ENCODE measurements around the gene SF3A2.

The SF3A2 gene

DNA sequence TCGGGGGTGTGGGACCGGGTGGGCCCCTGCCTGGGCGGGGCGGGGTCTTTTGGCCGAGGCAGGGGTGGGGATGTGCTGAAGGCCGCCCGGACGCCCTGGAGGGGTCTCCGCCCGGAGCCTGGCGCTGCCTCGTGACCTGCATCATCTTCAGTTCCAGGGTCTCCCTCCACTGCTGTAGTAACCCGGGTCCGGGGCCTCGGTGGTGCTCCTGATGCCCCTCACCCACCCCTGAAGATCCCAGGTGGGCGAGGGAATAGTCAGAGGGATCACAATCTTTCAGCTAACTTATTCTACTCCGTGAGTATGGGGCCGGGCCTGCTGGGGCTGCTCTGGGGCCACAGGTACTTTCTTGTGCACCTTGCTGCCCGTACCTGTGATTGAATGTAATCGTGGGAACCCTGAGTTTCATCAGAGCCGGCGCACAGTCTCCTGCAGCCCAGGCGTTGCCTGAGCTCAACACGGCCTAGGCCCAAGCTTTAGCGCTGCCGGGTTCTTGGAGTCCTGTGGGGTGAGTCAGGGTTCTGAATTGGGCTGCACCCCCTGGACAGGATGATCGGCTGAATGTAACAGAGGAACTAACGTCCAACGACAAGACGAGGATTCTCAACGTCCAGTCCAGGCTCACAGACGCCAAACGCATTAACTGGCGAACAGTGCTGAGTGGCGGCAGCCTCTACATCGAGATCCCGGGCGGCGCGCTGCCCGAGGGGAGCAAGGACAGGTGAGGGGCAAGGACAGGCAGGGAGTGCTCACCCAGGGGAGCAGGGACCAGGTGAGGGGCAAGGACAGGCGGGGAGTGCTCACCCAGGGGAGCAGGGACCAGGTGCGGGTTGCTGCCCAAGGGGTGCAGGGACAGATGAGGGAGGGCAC lies 34.8 kb downstream of the SF3A2 start:
- peak overlapping the region; percentile 97 for H3K4me3 ChIP-seq (replicated peaks; ENCODE audit: low read depth, low read length)
- TF ChIP-seq, protein P1, sequence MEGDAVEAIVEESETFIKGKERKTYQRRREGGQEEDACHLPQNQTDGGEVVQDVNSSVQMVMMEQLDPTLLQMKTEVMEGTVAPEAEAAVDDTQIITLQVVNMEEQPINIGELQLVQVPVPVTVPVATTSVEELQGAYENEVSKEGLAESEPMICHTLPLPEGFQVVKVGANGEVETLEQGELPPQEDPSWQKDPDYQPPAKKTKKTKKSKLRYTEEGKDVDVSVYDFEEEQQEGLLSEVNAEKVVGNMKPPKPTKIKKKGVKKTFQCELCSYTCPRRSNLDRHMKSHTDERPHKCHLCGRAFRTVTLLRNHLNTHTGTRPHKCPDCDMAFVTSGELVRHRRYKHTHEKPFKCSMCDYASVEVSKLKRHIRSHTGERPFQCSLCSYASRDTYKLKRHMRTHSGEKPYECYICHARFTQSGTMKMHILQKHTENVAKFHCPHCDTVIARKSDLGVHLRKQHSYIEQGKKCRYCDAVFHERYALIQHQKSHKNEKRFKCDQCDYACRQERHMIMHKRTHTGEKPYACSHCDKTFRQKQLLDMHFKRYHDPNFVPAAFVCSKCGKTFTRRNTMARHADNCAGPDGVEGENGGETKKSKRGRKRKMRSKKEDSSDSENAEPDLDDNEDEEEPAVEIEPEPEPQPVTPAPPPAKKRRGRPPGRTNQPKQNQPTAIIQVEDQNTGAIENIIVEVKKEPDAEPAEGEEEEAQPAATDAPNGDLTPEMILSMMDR (IDR thresholded peaks at IDR 0.05; ENCODE audit: low read length, missing control alignments) = no peak
- DNase-seq (ENCODE audit: low read depth) = peak; percentile 76

DNA sequence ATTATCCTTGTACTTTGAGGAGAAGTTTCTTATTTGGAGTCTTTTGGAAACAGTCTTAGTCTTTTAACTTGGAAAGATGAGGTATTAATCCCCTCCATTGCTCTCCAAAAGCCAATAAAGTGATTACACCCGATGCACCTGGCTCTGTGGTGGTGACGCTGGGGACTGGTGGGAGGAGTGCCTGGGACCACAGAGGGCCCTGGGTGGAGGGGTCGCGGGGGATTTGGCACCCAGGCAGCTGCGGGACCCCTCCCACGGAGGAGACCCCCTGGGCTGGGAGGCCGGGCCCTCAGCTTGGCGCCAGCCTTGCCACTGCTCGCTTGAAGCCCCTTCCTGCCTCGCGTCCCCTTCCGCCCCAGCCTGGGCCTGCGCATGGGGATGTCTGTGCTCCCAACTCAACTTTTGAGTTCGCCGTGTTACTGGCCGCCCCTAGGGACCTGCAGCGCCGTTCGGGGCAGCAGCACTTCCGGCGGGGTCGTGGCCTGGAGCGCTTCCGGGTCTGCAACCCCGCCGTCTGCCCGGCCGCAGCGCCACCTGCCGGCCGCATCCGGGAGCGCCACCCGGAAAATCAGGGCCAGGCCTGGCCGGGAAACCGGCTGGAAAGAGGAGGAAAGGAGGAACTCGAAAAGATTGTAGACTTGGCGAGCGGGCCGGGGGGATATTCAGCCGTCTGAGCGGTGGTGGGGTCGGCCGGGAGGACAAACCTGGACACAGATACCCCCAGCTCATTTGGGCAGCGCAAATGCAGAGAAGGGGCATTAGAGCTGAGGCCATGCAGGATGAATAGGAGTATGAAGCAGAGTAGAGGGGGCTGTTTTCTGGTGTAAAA lies 36.9 kb downstream of the SF3A2 start:
- TF ChIP-seq, protein P1 (IDR thresholded peaks at IDR 0.05; ENCODE audit: low read length, missing control alignments) = peak; percentile 57
- peak overlapping the region; percentile 33 for H3K4me3 ChIP-seq (replicated peaks; ENCODE audit: low read depth, low read length)
- peak; percentile 65 for DNase-seq (ENCODE audit: low read depth)

DNA sequence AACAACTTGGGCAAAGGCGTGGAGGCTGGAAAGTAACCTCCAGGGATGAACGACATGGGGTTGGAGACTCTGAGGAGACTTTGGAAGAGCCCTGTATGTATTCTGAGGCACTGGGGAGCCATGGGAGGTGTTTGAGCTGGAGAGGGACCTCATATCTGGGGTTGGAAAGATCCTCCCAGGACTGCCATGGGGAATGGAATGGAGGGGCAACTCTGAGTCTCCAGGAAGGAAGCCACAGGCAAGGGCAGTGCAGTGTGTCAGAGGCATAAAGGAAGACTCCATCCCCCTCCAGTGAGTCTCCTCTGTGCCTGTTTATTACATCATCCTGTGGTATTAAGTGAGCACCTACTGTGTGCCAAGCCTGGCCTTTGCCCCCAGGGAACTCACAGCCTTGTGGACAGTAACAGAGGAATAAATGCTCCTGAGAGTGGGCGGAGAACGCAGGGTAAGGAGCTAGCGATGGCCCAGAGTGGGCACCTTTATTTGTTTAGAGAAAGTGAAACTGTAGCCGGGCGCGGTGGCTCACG lies 37.6 kb downstream of the SF3A2 start:
- TF ChIP-seq, protein P1 (IDR thresholded peaks at IDR 0.05; ENCODE audit: low read length, missing control alignments) = no peak
- no peak for DNase-seq (ENCODE audit: low read depth)
- no peak overlapping the region for H3K4me3 ChIP-seq (replicated peaks; ENCODE audit: low read depth, low read length)

DNA sequence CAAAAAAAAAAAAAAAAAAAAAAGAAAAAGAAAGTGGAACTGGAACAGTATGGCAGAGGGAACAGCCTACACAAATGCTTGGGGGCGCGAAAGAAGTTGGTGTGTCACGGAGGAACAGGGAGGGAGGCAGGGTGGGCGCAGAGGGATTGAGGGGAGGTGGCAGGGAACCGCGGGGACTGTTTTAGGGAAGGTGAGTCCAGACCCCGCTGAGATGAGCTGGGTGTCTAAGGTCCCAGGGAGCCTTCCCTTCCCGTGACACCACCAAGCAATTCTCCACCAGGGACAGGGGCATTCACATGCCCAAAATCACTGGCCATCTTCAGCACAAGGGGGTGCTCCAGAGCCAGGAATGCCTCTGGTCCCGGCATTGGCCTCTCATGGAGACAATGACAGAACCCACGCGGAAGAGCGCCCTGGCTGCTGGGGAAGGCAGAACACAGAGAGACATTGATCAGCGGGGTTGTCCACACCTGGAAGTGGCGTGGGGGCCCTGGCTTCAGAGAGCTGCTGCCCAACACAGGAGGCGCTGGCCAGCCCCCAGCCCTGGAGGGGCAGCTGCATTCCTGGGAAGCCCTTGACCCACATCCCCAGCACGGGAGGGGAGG lies 38.4 kb downstream of the SF3A2 start:
- H3K4me3 ChIP-seq (replicated peaks; ENCODE audit: low read depth, low read length) = no peak overlapping the region
- TF ChIP-seq, protein P1 (IDR thresholded peaks at IDR 0.05; ENCODE audit: low read length, missing control alignments) = peak; percentile 65
- DNase-seq (ENCODE audit: low read depth) = peak; percentile 76

DNA sequence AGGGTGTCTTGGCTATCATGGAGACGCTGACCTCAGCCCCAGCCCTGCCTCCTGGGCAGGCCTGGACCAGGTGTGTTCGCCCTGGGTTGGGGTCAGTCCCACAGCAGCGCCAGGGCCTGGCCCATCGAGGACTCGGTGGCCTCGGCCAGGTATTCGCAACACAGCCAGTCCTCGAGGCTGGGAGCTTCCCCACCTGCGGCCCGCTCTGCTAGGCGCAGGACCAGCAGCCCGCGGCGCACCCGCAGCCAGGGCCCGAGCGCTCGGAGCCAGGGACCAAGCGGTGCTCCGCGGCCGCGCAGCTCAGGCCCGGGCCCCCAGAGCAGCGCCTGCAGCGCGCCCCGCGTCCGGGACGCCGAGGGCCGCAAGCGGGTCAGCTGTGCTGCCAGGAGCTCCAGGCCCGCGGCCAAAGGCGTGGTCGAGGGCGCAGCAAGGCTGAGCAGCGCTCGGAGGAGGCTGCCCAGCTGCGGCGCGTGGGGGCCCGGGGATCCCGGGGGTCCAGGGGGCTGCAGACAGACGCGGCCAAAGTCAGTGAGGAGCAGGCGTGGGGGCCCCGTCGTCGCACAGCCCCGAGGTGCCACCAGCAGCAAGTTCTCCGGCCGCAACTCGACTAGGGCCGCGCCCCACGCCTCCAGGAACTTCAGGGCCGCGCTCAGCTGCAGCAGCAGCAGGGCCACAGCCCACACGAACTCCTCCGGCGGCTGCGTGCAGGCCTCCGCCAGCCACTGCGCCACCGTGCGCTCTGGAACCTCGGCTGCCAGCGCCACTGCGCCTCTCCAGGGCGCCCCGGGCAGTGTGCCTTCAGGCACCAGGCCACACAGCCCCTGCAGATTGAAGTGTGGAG lies 39.2 kb downstream of the SF3A2 start:
- TF ChIP-seq, protein P1 (IDR thresholded peaks at IDR 0.05; ENCODE audit: low read length, missing control alignments) = no peak
- DNase-seq (ENCODE audit: low read depth) = no peak
- no peak overlapping the region for H3K4me3 ChIP-seq (replicated peaks; ENCODE audit: low read depth, low read length)

DNA sequence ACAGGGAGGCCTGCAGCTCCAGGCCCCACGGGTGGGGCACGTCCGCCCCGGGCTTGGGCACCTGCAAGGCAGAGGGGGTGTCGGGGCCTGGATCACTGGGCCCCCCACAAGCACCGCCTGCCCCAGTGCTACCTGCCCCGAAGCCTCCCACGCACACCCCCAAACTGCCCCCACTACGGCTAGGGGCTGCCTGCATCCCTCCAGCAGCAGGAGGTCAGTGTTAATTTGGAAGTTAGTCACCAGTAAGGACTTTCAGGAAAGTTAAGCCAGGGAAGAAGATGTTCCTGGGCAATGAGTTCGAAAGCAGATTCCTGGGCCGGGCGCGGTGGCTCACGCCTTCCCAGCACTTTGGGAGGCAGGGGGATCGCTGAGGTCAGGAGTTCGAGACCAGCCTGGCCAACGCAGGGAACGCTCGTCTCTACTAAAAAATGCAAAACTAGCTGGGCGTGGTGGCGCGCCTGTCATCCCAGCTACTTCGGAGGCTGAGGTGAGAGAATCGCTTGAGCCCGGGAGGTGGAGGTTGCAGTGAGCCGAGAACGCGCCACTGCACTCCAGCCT lies 39.9 kb downstream of the SF3A2 start:
- TF ChIP-seq, protein P1 (IDR thresholded peaks at IDR 0.05; ENCODE audit: low read length, missing control alignments) = no peak
- no peak for DNase-seq (ENCODE audit: low read depth)
- H3K4me3 ChIP-seq (replicated peaks; ENCODE audit: low read depth, low read length) = no peak overlapping the region

All from fibroblast of pulmonary artery (primary cell).